NCI-H2171 treated with DMSO at 0.1 percent for 48 hours (cell line): ENCODE measurements around the gene SCLT1.

Experiments used
- DNase-seq: peaks from one replicate; lab custom pipeline; 2025; lab: John Stamatoyannopoulos, UW

Gene SCLT1

DNA sequence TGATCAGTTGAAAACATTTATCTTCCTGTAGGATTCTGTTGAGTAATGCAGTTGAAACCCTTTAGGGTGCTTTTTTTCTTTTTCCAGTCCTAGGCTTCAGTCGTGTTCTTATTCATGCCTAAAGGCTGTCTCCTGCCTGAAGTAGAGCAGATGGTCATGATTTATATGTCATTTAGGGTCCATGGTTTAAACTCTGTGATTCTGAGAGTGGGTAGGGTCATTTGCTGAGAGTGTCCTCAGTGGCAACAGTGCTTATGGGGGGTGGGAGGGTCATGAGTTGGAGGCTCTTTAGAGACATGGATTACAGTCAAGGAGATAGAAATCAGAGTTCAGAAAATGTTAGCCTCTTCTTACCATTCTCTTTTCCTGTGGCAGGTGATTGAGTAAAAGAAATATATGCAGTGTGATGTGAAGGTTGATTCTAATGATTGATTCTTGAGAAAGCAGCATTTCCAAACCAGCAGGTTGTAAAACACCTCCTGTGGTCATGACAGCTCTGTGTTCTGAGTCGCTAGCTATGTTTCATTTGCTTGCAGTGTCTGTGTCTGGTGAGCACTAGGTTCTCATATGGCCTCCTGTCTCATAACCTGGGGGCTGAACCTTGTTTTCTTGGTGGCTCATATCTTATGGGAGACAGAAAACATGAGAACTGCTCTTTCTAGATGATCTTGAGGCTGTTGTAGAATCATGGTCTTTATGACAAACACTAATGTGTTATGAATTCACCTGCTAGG is 223.4 kb downstream of the SCLT1 start:
- DNase-seq: no peak

DNA sequence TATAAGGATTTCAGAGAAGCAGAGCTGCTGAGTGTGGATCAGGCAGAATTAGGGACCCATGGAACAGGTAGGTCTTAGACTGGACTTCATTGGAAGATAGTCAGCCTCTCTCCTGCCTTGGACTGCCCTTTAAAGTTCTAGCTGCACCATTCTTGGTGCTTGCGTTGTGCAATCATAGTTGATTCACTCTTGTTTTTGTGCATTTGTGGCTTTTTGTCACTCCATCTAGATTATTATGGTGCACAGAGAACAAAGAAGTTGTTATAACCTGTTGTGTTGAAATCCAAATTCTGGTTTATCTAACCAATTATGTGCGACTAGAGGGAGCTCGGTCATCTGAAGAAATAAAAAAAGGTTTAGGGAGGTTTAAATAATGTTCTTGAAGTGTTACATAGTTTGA is 224.6 kb downstream of the SCLT1 start:
- DNase-seq: no peak

DNA sequence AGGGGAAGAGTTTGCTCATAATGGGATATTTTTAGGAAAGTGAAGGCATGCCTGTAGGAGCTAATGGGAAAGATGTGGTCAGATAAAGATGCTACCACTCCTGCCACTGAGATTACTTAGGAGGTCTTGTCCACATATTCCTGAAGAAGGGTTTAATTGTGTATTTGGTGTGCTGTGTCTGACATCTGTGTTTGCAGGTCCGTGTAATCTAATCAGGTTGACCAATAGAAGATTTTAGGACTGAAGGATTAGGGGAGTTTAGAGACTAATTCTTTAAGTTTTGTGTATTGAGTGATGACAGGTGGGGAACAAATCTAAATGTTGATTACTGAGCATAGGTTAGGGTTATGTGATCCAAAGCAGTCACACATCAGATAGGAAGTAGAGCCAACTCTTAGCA is 226.6 kb downstream of the SCLT1 start:
- DNase-seq: no peak

DNA sequence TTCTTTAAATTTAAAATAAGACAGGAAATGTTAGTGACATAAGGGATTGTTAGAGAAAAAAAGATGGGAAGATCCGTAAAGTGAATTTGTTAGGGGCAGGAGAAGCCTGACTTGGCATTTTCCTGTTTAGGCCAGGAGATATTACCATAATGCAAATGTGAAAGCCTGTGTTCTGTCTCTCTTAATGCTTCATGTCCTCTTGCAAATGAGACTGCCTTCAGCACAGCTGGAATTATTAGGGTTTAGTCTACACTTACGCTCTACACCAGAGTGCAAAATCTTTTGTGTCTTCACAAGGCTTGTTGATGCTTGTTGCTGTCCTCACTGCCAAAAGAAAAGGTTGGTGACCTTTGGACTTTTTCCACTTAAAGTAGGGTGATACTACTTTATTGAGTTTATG is 227.1 kb downstream of the SCLT1 start:
- DNase-seq: no peak

DNA sequence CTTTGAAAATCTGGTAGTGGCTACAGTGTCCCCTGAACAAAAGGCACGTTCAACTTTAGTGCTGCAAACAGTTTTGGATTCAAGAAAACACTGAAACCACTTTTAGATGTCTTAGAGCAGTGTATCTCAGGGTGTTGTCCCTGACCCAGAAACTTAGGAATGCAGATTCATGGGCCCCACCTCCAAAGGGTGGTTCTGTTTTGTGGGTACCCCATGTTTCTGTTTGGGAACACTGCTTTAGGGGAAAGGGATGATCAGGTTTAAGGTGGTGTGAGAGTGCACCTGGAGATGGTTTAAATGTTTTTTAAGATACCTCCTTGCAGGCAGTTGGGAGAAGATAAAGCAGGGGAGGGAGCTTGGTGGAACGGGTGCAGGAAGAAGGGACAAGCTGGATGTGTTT is 228.2 kb downstream of the SCLT1 start:
- no peak for DNase-seq

DNA sequence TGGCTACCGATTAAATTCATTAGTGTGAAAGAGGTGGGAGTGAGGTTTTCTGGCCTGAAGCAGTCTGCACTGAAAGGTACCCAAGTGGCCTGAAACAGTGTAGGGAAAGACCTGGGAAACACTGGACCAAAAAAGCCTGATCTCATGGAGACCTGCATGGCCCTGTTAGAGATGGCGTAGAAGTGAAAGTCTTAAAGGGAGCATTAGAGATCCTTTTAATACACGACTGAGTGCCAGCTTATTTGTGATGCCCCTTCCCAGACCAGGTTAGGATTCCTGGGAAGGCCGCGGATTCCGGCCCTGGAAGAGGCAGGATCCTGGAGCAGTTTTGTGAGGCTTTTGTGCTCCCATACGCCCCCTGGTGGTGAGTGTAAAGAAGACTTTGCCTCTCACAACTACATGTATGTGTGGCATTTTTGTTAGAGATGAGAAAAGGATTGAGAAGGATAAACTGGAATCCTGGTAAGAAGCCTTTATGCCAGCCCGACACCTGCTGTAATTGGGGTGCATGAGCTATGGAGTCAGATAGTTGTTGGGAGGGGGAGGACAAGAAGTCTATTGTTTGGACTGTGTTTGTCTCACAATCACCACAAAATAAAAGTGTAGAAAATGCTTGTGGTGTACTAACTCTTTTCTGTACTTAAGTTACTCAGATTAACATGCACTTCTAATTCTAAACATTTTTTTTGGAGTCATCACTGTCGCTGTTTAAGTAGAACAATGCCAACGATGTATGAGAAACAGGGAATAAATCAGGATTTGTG is 229.8 kb downstream of the SCLT1 start:
- DNase-seq: peak; percentile 16

DNA sequence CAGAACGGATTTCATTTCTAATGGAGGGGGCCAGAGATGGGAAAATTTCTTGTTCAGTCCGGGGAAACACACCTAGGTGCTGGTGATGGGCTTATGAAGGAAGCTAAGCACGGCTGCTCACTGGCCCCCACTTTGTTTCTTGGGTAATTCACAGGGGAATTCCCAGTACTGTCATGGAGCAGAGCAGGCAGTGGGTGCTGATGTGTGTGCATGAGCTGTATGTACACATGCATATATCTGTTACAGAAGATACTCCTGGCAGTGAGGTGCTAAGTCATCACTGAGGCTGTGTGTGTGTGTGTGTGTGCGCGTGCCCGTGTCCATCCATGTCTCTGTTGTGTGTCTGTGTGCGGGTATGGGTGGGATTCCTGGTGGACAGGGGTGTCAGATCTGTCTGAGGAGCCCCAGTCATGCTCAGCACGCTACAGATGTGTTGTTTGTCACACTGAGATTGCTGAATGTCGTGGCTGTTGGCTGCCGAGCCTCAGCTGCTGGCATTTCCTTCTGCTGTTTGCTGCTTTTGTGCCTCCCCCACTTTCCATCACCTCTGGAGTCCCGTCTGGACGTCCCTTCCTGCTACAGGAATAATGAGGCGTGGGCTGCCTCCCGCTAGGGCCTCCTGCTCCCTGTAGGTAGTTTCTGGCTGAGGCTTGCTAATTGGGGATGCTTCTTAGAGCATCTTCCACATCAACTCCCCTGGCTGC is 230.6 kb downstream of the SCLT1 start:
- no peak for DNase-seq

DNA sequence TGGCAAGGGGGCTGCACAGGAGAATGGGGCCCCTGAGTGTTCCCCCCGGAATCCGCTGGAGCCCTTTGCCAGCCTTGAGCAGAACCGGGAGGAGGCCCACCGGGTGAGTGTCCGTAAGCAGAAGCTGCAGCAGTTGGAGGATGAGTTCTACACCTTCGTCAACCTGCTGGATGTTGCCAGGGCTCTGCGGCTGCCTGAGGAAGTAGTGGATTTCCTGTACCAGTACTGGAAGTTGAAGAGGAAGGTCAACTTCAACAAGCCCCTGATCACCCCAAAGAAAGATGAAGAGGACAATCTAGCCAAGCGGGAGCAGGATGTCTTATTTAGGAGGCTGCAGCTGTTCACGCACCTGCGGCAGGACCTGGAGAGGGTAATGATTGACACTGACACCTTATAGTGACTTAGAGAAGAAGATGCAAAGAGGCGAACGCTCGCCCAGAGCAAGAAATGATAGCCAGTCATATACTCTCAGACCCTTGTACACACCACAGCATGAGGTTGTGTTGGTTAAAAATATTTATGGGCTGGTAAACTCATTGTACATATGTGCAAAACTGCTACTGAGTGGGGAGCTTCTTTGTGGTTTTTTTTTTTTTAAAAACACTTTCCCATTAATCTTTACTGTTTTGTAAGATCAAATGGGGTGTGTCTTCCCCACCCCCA is 231.4 kb downstream of the SCLT1 start:
- DNase-seq: no peak

DNA sequence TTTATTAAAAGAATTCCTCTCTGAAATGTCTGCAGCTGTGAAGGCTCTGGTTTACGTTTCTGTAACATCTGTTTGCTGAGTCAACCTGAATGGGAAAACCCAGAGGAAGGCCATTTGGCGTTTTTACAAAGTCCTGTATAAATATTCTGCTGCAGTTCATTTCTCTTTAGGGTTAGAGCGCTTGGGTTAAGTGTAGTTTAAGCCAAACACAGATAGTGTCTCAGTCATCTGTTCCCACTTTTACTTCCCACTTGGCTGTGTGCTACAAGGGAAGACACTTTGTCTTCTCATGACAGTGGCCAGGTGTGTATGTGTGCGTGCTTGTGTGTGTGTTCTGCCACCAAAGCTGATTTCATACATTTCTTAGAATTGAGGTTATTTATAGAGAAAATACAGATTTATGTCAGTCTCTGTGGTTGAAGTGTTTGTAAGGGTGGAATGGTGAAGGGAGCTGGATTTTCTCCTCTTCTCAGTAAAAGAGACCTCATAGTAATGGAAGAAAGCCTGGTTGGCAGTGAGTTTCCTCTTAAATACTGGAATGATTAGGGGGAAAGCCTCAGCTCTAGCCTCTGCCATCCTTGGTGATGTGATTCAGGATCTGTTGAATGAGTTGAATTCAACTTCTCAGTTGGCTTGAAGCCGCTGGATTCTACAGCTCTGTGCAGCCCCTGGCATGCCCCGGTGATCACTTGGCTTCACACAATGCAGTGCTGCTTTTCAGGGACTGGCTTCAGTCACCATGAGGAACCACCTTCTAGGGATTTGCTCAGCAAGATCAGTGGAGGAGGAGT is 233.3 kb downstream of the SCLT1 start:
- DNase-seq: no peak

DNA sequence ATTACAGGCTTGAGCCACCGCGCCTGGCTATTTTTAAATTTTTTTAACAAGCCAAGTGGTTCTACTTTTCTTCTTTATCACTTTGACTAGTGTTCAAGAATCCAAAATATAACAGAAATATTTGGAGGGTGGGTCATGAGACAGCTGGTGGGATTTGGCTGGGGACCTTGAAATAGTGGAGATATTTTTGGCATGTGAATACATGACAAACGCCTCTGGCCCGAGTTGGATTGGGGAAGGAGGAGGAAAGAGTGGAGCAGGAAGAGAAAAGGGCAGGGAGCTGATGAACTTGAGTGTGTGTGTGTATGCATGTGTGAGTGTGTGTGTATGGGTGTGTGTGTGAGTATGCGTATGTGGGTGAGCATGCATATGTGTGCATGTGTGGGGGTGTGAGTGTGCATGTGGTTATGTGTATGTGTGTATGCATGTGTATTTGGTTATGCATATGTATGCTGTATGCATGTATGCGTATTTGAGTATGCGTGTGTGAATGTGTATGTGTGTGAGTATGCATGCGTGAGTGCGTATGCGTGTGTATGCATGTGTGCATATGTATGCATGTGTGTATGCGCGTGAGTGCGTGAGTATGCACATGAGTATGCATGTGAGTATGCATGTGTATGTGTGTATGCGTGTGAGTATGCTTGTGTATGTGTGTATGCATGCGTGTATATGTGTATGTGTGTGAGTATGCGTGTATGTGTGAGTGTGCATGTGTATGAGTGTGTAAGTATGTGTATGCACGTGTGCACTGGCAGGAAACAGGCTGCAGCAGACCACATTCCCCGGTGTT is 234.3 kb downstream of the SCLT1 start:
- DNase-seq: no peak

DNA sequence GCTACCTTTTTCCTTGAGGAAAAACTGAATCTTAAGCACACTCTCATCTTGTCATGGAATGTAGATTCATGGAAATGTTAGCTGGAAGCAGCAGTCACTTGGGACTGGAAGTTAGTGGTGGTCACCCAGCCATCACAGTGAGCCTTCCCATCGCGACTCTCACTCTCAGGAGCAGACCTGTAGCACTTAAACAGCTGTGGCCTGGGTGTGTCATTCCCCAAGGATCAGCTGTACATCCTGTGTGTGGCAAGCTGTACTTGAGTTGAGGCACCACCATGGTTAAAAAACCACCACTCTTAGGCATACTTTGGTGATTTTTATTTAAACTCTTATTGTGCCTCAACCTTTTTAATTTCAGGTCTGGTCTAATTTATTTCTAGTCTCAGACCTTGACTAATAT is 237.1 kb downstream of the SCLT1 start:
- DNase-seq: no peak

DNA sequence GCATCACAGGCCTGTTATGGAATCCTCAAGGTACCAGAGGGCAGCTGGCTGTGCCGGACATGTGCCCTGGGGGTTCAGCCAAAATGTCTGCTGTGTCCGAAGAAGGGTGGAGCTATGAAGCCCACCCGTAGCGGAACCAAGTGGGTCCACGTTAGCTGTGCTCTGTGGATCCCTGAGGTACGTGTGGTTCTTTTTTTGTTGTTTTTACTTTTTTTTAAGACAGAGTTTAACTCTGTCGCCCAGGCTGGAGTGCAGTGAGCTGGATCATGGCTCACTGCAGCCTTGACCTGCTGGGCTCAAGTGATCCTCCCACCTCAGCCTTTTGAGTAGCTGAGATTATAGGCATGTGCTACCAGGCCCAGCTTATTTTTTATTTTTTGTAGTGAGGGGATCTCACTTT is 237.7 kb downstream of the SCLT1 start:
- DNase-seq: no peak

DNA sequence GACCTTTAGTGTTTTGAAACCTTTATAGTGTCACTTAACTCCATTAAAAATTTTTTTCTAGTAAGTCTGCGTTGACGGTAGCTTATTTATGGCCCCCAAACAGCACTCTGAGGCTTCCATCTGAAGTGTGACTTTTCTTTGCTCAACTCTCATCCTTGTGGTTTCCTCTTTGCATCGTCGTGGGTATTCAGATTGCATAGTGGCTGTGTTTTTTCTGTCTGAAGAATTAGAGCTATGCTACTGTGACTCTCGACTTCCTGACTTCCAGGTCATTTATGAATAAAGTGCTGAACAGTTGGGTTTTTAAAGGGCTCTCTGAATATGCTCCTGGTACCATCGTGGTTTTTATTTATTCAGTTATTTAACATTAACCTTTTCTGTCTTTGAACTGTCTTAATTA is 238.9 kb downstream of the SCLT1 start:
- no peak for DNase-seq

DNA sequence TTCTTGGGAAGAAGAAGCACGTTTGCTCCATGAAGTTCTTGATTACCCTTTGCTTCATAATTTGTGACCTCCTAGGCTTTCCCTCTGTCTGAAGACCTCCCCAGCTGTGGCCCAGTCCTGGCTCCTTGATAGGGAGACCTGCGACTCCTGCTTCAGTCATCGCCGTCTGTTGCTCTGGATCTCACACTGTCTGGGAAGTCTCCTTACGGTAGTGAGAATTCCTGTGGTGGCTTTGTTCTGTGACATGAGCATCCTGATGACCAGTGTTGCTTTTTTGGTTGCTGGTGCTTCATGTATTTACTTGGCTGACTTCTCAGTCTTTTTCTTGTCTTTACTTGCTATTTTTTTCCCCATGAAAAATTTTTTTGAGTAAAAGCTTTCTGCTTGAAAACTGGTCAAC is 239.6 kb downstream of the SCLT1 start:
- DNase-seq: no peak

DNA sequence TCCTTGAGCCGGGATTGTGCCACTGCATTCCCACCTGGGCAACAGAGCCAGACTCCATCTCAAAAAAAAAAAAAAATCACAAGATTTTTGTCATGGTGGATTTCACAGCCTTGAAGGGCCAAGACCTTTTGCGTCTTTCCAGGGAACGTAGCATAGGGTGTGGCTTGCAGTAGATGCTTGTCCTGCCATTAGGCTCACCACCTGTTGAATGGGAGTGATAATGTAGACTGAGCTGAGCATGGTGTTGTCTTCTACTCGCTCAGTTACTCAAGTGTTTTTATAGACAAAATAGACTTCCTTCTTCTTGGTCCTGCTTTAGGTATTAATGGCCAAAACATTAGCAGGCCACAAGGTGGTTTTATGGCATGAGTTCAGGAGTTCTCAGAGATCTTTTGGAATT is 243.1 kb downstream of the SCLT1 start:
- DNase-seq: no peak

DNA sequence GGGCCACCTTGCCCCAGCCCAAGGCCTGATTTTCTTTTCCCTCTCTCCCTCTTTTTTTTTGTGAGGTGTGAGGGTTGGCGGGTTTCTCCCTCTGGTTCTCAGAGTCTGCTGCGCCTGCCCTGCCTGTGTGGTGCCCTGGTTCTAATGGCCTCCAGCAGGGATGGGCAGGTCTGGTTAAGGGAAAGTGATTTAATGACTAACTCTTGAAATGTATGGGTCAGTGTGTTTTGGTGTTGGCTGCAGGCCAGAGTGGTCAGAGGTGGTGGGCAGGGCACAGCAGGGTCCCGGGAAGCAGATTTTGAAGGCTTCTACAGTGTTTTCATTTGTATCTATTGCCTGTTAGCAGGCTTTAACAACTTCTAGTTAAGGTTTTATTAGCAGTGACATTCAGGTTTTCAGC is 244.9 kb downstream of the SCLT1 start:
- no peak for DNase-seq

DNA sequence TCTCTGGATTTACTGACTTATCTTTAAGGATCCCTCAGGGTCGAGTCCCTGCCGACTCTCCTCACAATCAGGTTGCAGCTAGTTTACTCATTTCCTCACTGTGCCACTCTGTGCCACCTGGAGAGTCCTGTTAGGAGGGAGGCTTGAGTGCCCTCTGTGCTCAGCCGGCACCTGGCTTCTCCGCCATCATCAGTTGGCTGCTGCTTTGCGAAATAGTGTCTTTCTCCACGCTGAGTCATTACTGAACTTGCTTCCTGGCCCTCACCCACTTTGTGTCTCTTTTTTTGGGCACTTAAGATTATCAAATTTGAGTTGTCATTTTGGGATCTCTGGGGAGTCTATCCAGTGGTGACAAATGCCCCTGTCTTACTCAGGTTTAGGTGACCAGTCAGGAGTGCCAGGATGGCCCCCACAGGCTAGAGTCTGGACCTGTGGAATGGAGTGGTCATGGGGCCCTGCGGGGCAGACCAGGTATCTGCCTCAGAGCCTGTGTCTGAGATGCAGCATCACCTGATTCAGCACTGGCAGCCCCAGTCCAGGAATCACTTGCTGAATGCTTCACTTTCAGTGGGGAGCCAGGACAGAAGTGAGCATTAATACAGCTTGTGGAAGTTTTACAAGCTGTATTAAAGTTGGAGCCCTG is 246.1 kb downstream of the SCLT1 start:
- no peak for DNase-seq

DNA sequence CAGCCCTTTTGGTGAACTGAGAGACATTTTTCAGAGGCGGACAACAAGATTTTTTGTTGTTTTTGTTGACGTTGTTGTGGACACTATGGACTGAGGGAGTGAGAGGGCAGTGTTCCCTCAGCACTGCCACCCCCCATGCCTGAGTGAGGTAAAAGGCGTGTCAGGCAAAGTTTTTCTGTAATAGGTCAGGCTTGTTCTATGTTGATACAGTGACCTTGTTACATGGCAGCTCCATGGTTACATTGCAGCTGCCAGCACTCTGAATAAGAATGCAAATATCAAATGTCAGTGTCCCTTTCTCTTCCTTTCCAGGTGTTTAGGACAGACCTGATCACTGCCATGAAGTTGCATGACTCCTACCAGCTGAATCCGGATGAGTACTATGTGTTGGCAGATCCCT is 247.3 kb downstream of the SCLT1 start:
- DNase-seq: no peak

DNA sequence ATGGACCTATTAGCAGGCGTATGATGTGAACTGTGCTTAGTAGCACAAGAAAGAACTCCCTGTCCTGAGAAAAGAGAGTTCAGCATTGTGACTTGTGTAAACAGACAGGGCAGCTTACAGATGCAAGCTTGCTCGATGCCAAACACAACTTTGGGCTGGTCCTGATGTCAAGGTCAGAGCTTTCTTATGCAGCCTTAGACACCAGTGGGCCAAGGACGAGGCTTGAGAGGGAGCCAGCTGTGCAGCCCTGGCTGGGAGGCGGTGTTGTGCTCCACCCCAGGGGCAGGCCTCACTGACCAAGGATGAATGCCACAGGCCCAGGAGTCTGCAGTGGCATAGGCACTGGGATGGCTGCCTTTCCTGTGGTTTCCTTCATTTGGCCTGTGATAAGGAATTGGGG is 248.4 kb downstream of the SCLT1 start:
- no peak for DNase-seq

DNA sequence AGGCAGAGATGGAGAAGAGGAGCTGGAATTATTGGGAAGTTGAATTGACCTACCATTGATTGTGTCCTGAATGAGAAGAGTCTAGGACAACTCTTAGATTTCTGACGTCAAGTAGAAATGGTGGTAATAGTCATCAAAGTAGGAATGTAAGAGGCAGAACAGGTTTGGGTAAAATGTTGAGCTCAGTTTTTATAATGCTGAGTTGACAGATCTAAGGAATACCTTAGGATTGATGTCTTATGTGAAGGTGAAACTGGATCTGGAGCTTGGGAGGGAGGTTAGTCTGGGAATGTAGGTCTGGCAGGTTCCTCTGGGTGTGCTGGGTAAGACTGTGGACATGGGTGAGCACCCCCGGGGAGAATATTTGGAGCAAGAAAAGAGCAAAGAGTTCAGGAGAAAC is 251.9 kb downstream of the SCLT1 start:
- DNase-seq: no peak
